Left lung (tissue), 10 donors: Measurements from ENCODE around the gene CALHM2. TPM values are rescaled to one million over a fixed set of nuclear protein-coding genes. Genes with fewer than 3 reads are reported as not detected.
A peak's percentile ranks its signal among the peaks of the same experiment; 100 is the strongest.

Source experiments
- ATAC-seq: fragments of 200-7000 bp; cut with Tn5 transposase; one replicate; pipeline ENCODE4 v1.9.1; 2020; ENCODE audit warnings: moderate library complexity
- DNase-seq, 4 donors: peaks; one replicate each; pipeline ENCODE4 v3.0.0-alpha.2; 2013 to 2020
- H3K27ac ChIP-seq, 2 donors: fragments of 200-600 bp; sonication (generic) in 1 of 2; one replicate each; pipeline versions ENCODE4 v1.5.0 to v1.8.0; 2020 to 2021
- H3K27me3 ChIP-seq, 2 donors: fragments of 200-600 bp; sonication (generic) in 1 of 2; one replicate each; pipeline versions ENCODE4 v1.5.0 to v1.8.0; 2020 to 2021
- H3K36me3 ChIP-seq, 2 donors: fragments of 200-600 bp; sonication (generic) in 1 of 2; one replicate each; pipeline versions ENCODE4 v1.5.0 to v1.8.0; 2020 to 2021
- H3K4me1 ChIP-seq, 2 donors: fragments of 200-600 bp; one replicate each; pipeline ENCODE4 v1.8.0; 2021
- H3K4me3 ChIP-seq, 2 donors: fragments of 200-600 bp; sonication (generic) in 1 of 2; one replicate each; pipeline versions ENCODE4 v1.5.0 to v1.8.0; 2020 to 2021; ENCODE audit warnings: mild to moderate bottlenecking in 1 of 2
- H3K9me3 ChIP-seq, 2 donors: fragments of 200-600 bp; sonication (generic) in 1 of 2; one replicate each; pipeline versions ENCODE4 v1.5.0 to v1.8.0; 2020 to 2021
- intact Hi-C, 2 donors: fragments of 100-400 bp; cut with DNase I; formaldehyde crosslinking; loops; one replicate each; pipeline versions ENCODE4 v1.11.2 to v1.14.2; 2022
- polyA plus RNA-seq, 6 donors: library from polyadenylated mRNA; unstranded; fragments of 120-200 nt; gene quantifications; one replicate each; pipeline ENCODE4 v1.2.1, GENCODE V29; 2013; ENCODE audit not compliant: insufficient read length in 6 of 6
- total RNA-seq, 2 donors: library from RNA; stranded (reverse); fragmentation: NEBNext Ultra II Directional; extraction: Animal tissue kit (Norgen Biotek cat#: 25700); gene quantifications; one replicate each; pipeline ENCODE4 v1.2.1, GENCODE V29; 2021
- TF ChIP-seq, protein P1 (sequence below), 2 donors: fragments of 200-600 bp; sonication (generic) in 1 of 2; IDR thresholded peaks; one replicate each; pipeline versions ENCODE4 v1.5.0 to v1.8.0; 2021; ENCODE audit warnings: antibody characterized with exemption in 2 of 2
- donor health status: DM: no; HTN: yes; CAD: no.
- donor health status: DM: no; HTN: no; CAD: no.

The CALHM2 gene
- total and polyA plus RNA-seq, 8 donors = 11.1 to 60.2 (median 17.9) TPM

DNA sequence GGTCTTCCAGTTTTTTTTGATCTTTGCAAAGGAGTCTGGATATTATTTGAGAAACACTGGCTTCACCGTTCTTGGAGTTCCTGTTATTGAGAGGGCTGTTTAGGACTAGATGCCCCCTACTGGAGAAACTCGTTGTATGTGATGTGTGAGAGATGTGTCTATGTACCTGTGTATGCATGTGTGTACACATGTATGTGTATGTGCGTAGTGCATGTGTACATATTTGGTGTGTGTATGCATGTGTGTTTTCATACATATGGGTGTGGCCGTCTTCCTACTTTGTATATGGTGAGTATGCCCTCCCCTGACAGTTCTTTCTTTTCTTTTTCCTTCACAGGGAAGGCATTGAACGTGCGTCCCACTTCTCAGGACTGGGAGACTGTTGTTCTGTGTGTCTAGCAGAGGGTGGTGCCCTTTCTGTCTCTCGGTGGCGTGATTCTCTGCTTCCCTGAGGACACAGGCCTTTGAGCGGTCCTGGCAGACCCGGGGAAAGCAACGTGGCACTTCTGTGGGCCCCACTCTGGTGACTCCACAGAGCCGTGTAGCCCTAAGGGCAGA, 29.9 kb upstream of the CALHM2 start:
- Histone ChIP-seq H3K36me3 (no peaks in the 10 kb centered on the region), H3K27ac (no peak overlapping the region), H3K4me3 (no peak overlapping the region), H3K9me3 (no peaks in the 10 kb centered on the region), H3K27me3 (no peaks in the 10 kb centered on the region), H3K4me1 (peaks cover 0 to 12% of the 10 kb centered on the region in 2 donors)
- DNase-seq = peak in 2 of 4 donors; percentile 17 to 39
- TF ChIP-seq, protein P1, sequence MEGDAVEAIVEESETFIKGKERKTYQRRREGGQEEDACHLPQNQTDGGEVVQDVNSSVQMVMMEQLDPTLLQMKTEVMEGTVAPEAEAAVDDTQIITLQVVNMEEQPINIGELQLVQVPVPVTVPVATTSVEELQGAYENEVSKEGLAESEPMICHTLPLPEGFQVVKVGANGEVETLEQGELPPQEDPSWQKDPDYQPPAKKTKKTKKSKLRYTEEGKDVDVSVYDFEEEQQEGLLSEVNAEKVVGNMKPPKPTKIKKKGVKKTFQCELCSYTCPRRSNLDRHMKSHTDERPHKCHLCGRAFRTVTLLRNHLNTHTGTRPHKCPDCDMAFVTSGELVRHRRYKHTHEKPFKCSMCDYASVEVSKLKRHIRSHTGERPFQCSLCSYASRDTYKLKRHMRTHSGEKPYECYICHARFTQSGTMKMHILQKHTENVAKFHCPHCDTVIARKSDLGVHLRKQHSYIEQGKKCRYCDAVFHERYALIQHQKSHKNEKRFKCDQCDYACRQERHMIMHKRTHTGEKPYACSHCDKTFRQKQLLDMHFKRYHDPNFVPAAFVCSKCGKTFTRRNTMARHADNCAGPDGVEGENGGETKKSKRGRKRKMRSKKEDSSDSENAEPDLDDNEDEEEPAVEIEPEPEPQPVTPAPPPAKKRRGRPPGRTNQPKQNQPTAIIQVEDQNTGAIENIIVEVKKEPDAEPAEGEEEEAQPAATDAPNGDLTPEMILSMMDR (IDR thresholded peaks at IDR 0.05) = peak; percentile 63 to 66
- ATAC-seq = peak; percentile 75
- intact Hi-C loops = loop anchor here in 1 of 2 donors (5.0 kb wide), 1 partner anchor 65 kb away; no protein-coding TSS in a partner anchor

DNA sequence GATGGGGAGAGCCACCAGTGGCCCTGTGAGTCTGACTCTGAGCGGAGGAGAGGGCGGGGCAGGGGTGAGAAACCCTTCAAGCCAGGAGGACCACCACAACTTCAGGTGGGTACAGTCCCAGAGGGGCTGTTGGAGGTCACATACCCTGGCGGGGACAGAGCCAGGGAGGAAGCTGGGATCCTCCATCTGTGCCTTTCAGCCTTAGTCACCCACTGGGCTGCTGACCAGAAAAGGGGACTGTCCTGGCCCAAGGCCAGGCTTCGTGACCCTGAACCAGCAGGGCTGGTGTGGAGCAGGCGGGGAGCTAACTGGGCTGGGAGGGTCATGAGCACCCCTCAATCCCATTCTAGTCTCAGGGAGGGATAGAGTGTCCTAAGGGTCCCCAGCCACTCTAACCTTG, 28.4 kb upstream of the CALHM2 start:
- H3K36me3 ChIP-seq = no peaks in the 10 kb centered on the region
- no peaks in the 10 kb centered on the region for H3K9me3 ChIP-seq
- no peaks in the 10 kb centered on the region for H3K27me3 ChIP-seq
- intact Hi-C loops = loop anchor here in 1 of 2 donors (5.0 kb wide), 1 partner anchor 63 kb away; no protein-coding TSS in a partner anchor
- DNase-seq (peak in 1 of 4 donors; percentile 68), ATAC-seq (no peak)
- H3K4me1 ChIP-seq = peaks cover 0 to 12% of the 10 kb centered on the region in 2 donors
- H3K4me3 ChIP-seq = no peak overlapping the region
- TF ChIP-seq, protein P1 (IDR thresholded peaks at IDR 0.05) = no peak
- no peak overlapping the region for H3K27ac ChIP-seq

DNA sequence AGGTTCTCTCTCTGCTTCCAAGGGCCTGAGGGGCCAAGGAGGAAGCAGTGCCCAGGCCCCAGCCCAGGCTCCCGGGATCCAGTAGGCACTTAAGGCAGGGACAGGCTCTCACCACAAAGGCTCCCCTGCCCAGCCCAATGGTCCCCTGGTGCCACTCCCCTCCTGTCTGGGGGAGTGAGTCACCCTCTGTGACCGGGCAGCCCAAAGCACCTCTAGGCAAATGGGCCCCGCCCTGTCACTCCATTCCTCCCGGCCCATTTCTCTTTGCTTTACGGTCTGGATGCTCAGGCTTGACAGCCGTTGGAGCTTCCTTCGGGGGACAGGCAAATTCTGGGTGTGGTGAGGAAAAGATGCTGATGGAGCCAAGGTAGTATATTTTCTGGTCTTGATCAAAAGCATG, 27.0 kb upstream of the CALHM2 start, which contains the start of gene CALHM3:
TSS of gene CALHM3 (minus strand) at position 106 of the 400 bp plus-strand sequence. CDS start 208 bp downstream, outside the sequence.
- no peaks in the 10 kb centered on the region for H3K27me3 ChIP-seq
- H3K36me3 ChIP-seq = no peaks in the 10 kb centered on the region
- TF ChIP-seq, protein P1 (IDR thresholded peaks at IDR 0.05) = no peak
- H3K4me1 ChIP-seq = peaks cover 0 to 12% of the 10 kb centered on the region in 2 donors
- H3K27ac ChIP-seq = no peak within 1 kb of the TSS
- no peak within 1 kb of the TSS for H3K4me3 ChIP-seq
- DNase-seq (no peak), ATAC-seq (peak; percentile 75)
- no peaks in the 10 kb centered on the region for H3K9me3 ChIP-seq
- intact Hi-C loops = no loop called here

DNA sequence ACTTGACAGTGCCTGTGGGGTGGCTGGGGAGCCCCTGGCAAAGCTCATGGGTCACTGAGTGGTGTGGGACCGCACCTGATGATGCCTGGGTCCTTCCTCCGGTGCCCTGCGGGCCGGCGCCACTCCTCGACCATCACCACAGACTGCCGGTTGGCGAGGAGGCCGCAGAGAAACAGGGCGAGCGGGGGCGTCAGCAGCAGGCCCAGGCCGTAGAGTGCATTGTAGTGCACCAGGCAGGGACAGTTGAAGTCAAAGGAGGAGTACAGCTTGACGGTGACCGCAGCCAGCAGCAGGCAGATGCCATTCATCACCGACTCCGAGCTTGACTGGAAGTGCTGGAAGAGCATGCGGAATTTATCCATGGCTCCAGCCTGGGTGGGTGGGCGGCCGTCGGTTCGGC, 26.5 kb upstream of the CALHM2 start:
- DNase-seq (peak in 1 of 4 donors; percentile 70), ATAC-seq (no peak)
- TF ChIP-seq, protein P1 (IDR thresholded peaks at IDR 0.05) = no peak
- H3K27me3 ChIP-seq = no peaks in the 10 kb centered on the region
- intact Hi-C loops = no loop called here
- H3K4me3 ChIP-seq = no peak overlapping the region
- no peak overlapping the region for H3K27ac ChIP-seq
- no peaks in the 10 kb centered on the region for H3K36me3 ChIP-seq
- no peaks in the 10 kb centered on the region for H3K9me3 ChIP-seq
- peaks cover 0 to 12% of the 10 kb centered on the region in 2 donors for H3K4me1 ChIP-seq

DNA sequence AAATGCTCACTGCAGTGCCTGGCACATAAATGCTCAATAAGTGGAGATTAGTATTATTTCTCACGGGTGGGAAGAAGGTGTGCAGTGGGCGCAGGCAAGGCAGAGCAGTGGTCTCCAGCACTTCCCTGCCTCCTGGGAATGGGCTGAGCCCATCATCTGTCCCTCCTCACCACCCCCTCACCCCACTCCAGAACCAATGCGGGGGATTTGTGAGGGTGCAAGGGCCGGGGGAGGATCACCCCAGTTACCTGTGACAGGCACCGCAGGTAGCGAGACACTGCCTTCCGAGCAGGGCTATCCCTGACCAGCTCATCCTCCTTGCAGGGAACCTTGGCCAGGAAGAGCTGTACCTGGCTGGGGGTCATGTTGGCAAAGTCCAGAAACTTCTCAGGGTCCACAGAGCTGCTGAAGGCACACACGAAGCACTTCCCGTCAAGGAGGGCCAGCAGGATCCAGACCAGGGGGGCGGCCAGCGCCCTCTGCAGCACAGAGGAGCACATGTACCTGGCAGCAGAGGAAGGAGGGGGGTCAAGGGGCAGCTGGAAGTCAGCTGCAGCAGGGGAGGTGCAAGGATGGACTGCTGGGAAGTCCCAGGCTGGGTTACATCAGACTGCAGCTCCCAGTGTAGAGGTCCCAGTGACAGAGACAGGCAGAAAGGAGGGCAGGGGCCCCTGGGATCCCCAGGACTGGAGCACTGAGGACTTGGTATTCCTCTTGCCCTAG, 24.0 kb upstream of the CALHM2 start:
- ATAC-seq = no peak
- intact Hi-C loops = no loop called here
- peak in 1 of 4 donors; percentile 63 for DNase-seq

More for the DNA sequence above, 24.0 kb upstream of the CALHM2 start:
- peaks cover 0 to 9% of the 10 kb centered on the region in 2 donors for H3K27me3 ChIP-seq
- TF ChIP-seq, protein P1 (IDR thresholded peaks at IDR 0.05) = no peak
- H3K27ac ChIP-seq = no peak overlapping the region
- H3K4me1 ChIP-seq = peaks cover 4 to 23% of the 10 kb centered on the region in 2 donors
- no peak overlapping the region for H3K4me3 ChIP-seq
- H3K9me3 ChIP-seq = no peaks in the 10 kb centered on the region
- no peaks in the 10 kb centered on the region for H3K36me3 ChIP-seq
